Gastrocnemius medialis (tissue), 4 donors: ENCODE measurements around the gene KPNA5. TPM values are rescaled to one million over a fixed set of nuclear protein-coding genes. Genes with fewer than 3 reads are reported as not detected.
"Not testable (repeated sequence)": the region's sequence is repeated elsewhere in the genome, so short reads cannot be mapped to it uniquely, and the experiment has no call there.

ENCODE experiments used
- ATAC-seq, 2 donors: fragments of 150-250 bp; one replicate each; pipeline ENCODE4 v1.9.1; 2016
- DNase-seq, 2 donors: peaks; one replicate each; pipeline ENCODE4 v3.0.0-alpha.2; 2019
- H3K27ac ChIP-seq, 4 donors: fragments of 200-600 bp; sonication (generic); 1 replicate in 1 of 4; 2 replicates in 3 of 4; pipeline ENCODE4 v1.5.1; 2016 to 2018; ENCODE audit warnings: mild to moderate bottlenecking in 2 of 4, moderate library complexity in 1 of 4
- H3K27me3 ChIP-seq, 3 donors: fragments of 200-600 bp; sonication (generic) in 2 of 3; 1 replicate in 1 of 3; 2 replicates in 2 of 3; pipeline versions ENCODE4 v1.5.1 to v1.6.0; 2016 to 2019; ENCODE audit warnings: mild to moderate bottlenecking in 1 of 3, moderate library complexity in 1 of 3
- H3K36me3 ChIP-seq, 2 donors: fragments of 200-600 bp; sonication (generic) in 1 of 2; one replicate each; pipeline ENCODE4 v1.5.1; 2017 to 2018
- H3K4me1 ChIP-seq, 2 donors: fragments of 200-600 bp; sonication (generic) in 1 of 2; one replicate each; pipeline ENCODE4 v1.5.1; 2016 to 2017; ENCODE audit warnings: mild to moderate bottlenecking in 2 of 2
- H3K4me3 ChIP-seq, 4 donors: fragments of 200-600 bp; sonication (generic) in 3 of 4; 1 replicate in 1 of 4; 2 replicates in 3 of 4; pipeline ENCODE4 v1.5.1; 2016 to 2019; ENCODE audit warnings: mild to moderate bottlenecking in 2 of 4
- H3K9me3 ChIP-seq, 3 donors: fragments of 200-600 bp; sonication (generic) in 2 of 3; 1 replicate in 1 of 3; 2 replicates in 2 of 3; pipeline ENCODE4 v1.5.1; 2016 to 2019
- CTCF ChIP-seq, 5 experiments: fragments of 450-650 bp in 3 of 5; fragments of 200-600 bp in 2 of 5; sonication (generic) in 2 of 5; IDR thresholded peaks in 4 of 5; conservative IDR thresholded peaks in 1 of 5; 1 replicate in 4 of 5; 2 replicates in 1 of 5; pipeline ENCODE4 v1.5.1; 2016 to 2019; ENCODE audit warnings: antibody characterized with exemption in 5 of 5, mild to moderate bottlenecking in 3 of 5, moderate library complexity in 3 of 5
- POLR2A ChIP-seq, 2 donors: fragments of 450-650 bp; IDR thresholded peaks; one replicate each; pipeline ENCODE4 v1.6.1; 2017; ENCODE audit warnings: antibody characterized with exemption in 2 of 2, mild to moderate bottlenecking in 2 of 2, moderate library complexity in 2 of 2
- in situ Hi-C, 4 donors: fragments of 200-750 bp; cut with MboI; loops; one replicate each; pipeline versions ENCODE4 v1.15.0 to v1.8.0; 2017; ENCODE audit warnings: low sequenced_read_pairs in 4 of 4
- intact Hi-C: fragments of 100-400 bp; cut with DNase I; formaldehyde crosslinking; loops from one replicate; pipeline ENCODE4 v1.15.1; 2023; ENCODE audit warnings: low total_unique reads
- total RNA-seq, 4 donors: library from RNA; depleted of rRNA; stranded (reverse); fragments of >200 nt; gene quantifications; one replicate each; pipeline versions ENCODE4 v1.1.0 to v1.2.3, GENCODE V29; 2016

The KPNA5 gene
- total RNA-seq, 4 donors from 2014 or later, result 7.2 to 14.8 (median 12.9) TPM

- DNase-seq (no peak), ATAC-seq (no peak)
- in situ Hi-C loops (no loop called here), intact Hi-C loops (no loop called here)
- Histone ChIP-seq H3K27me3 (no peaks in the 10 kb centered on the region), H3K36me3 (no peaks in the 10 kb centered on the region), H3K4me1 (peaks cover 18 to 24% of the 10 kb centered on the region in 2 donors), H3K27ac (no peak overlapping the region), H3K4me3 (no peak overlapping the region), H3K9me3 (no peaks in the 10 kb centered on the region)
- TF ChIP-seq POLR2A (IDR thresholded peaks at IDR 0.05), result no peak
- TF ChIP-seq CTCF (IDR thresholded peaks at IDR 0.05 in 4 of 5, conservative IDR thresholded peaks at IDR 0.05 in 1 of 5), result no peak
Observed at GRCh38 chr6:116663308-116663707, 17.7 kb upstream of the KPNA5 start.

GRCh38 chr6:116664169-116664568 lies 16.8 kb upstream of the KPNA5 start:
- intact Hi-C loops, DNase-seq, H3K27me3 ChIP-seq, H3K9me3 ChIP-seq, ATAC-seq, in situ Hi-C loops, H3K4me3 ChIP-seq, H3K27ac ChIP-seq, H3K36me3 ChIP-seq: not testable (repeated sequence)
- peaks cover 18 to 24% of the 10 kb centered on the region in 2 donors for H3K4me1 ChIP-seq

- H3K27me3 ChIP-seq, result no peaks in the 10 kb centered on the region
- H3K9me3 ChIP-seq, result no peaks in the 10 kb centered on the region
- H3K4me1 ChIP-seq, result peaks cover 18 to 24% of the 10 kb centered on the region in 2 donors
- H3K36me3 ChIP-seq, result no peaks in the 10 kb centered on the region
- peak overlapping the region in 1 of 4 donors; percentile 19 for H3K27ac ChIP-seq
- no peak for DNase-seq
- H3K4me3 ChIP-seq, result no peak overlapping the region
- no peak for TF ChIP-seq CTCF (IDR thresholded peaks at IDR 0.05 in 4 of 5, conservative IDR thresholded peaks at IDR 0.05 in 1 of 5)
- TF ChIP-seq POLR2A (IDR thresholded peaks at IDR 0.05), result no peak
- in situ Hi-C loops, result no loop called here
- intact Hi-C loops, result loop anchor here (5.0 kb wide), 1 partner anchor 93 kb away; the partner anchor contains the start of gene RWDD1
- no peak for ATAC-seq
Observed at GRCh38 chr6:116665464-116665863, 15.5 kb upstream of the KPNA5 start.

- no peak for ATAC-seq
- no peaks in the 10 kb centered on the region for H3K27me3 ChIP-seq
- H3K9me3 ChIP-seq, result no peaks in the 10 kb centered on the region
- no peak overlapping the region for H3K27ac ChIP-seq
- in situ Hi-C loops (no loop called here), intact Hi-C loops (loop anchor here (5.0 kb wide), 1 partner anchor 95 kb away; the partner anchor contains the start of gene RWDD1)
- H3K4me3 ChIP-seq, result no peak overlapping the region
- no peaks in the 10 kb centered on the region for H3K36me3 ChIP-seq
- peaks cover 18 to 24% of the 10 kb centered on the region in 2 donors for H3K4me1 ChIP-seq
- DNase-seq, result no peak
- TF ChIP-seq POLR2A (IDR thresholded peaks at IDR 0.05) (no peak), CTCF (IDR thresholded peaks at IDR 0.05 in 4 of 5, conservative IDR thresholded peaks at IDR 0.05 in 1 of 5) (no peak)
Observed at GRCh38 chr6:116666869-116667268, 14.1 kb upstream of the KPNA5 start.

- Histone ChIP-seq H3K4me1 (peaks cover 18 to 24% of the 10 kb centered on the region in 2 donors), H3K9me3 (no peaks in the 10 kb centered on the region), H3K4me3 (peak overlapping the region; percentile 74 to 91 (median 88)), H3K27me3 (no peaks in the 10 kb centered on the region), H3K36me3 (no peaks in the 10 kb centered on the region), H3K27ac (peak overlapping the region in 3 of 4 donors; percentile 79 to 82 (median 81))
- in situ Hi-C loops (no loop called here), intact Hi-C loops (loop anchor here (5.0 kb wide), 1 partner anchor 95 kb away; the partner anchor contains the start of gene RWDD1)
- ATAC-seq (no peak), DNase-seq (no peak)
- TF ChIP-seq POLR2A (IDR thresholded peaks at IDR 0.05), result no peak
- TF ChIP-seq CTCF (IDR thresholded peaks at IDR 0.05 in 4 of 5, conservative IDR thresholded peaks at IDR 0.05 in 1 of 5), result no peak
Observed at GRCh38 chr6:116667623-116668022, 13.4 kb upstream of the KPNA5 start.
